ENCODE results near the gene DOCK2. TPM values are rescaled to one million over a fixed set of nuclear protein-coding genes. Genes with fewer than 3 reads are reported as not detected.

The DOCK2 gene
- polyA plus RNA-seq, 1 donor (not counting 4 experiments of a cell fraction or from before 2014, with no cell fraction given) = 0.21 TPM

DNA sequence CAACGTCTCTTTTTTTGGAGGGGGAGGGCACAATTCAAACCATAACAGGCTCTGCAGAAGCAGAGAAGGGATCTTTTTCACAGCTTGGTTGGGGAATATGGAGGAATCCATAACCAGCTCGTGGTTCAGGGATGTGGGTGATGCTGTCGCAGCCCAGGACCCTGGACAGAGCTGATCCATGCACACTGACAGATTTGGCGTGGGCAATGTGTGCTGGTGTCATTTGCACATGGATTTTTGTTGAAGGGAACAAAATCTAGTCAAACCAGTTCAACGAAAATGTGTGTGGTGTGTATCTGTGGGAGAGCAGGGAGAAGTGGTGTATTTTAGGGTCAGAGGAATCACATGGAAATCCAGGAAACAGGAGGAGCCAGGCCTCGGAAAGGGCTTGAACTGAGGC lies 4.2 kb downstream of the DOCK2 start:
- Histone ChIP-seq H3K36me3 (ENCODE audit: control insufficient read depth in 2 of 2, extremely low read depth in 1 of 2, insufficient read depth in 2 of 2, low read length in 2 of 2) (no peaks in the 10 kb centered on the region), H3K4me2 (ENCODE audit: control insufficient read depth, extremely low read depth, insufficient read depth, low read depth, low read length) (no peak overlapping the region), H3K4me1 (ENCODE audit: control insufficient read depth, extremely low read depth, insufficient read depth, low read length) (no peaks in the 10 kb centered on the region), H3K27me3 (ENCODE audit: control insufficient read depth, extremely low read depth, insufficient read depth, low read length) (peaks cover 14% of the 10 kb centered on the region), H3K79me2 (ENCODE audit: control insufficient read depth, insufficient read depth, low read length) (no peaks in the 10 kb centered on the region), H3K27ac (ENCODE audit: control insufficient read depth, insufficient read depth, low read length) (no peak overlapping the region), H3K9me3 (ENCODE audit: control insufficient read depth, low read depth, low read length) (no peaks in the 10 kb centered on the region), H3K4me3 (ENCODE audit: control insufficient read depth in 2 of 3, extremely low read depth in 1 of 3, insufficient read depth in 2 of 3, low read depth in 1 of 3, low read length in 3 of 3) (no peak overlapping the region), H4K20me1 (ENCODE audit: control insufficient read depth, extremely low read depth, insufficient read depth, low read length) (no peaks in the 10 kb centered on the region), H2AFZ (ENCODE audit: control insufficient read depth, low read length) (no peak overlapping the region), H3K9me1 (ENCODE audit: control insufficient read depth, extremely low read depth, insufficient read depth, low read length) (no peaks in the 10 kb centered on the region), H3K9ac (ENCODE audit: control insufficient read depth, extremely low read depth, insufficient read depth, low read length) (no peak overlapping the region)
- no peak for TF ChIP-seq EZH2 (IDR thresholded peaks at IDR 0.05; ENCODE audit: low read length)
- TF ChIP-seq, protein P1, sequence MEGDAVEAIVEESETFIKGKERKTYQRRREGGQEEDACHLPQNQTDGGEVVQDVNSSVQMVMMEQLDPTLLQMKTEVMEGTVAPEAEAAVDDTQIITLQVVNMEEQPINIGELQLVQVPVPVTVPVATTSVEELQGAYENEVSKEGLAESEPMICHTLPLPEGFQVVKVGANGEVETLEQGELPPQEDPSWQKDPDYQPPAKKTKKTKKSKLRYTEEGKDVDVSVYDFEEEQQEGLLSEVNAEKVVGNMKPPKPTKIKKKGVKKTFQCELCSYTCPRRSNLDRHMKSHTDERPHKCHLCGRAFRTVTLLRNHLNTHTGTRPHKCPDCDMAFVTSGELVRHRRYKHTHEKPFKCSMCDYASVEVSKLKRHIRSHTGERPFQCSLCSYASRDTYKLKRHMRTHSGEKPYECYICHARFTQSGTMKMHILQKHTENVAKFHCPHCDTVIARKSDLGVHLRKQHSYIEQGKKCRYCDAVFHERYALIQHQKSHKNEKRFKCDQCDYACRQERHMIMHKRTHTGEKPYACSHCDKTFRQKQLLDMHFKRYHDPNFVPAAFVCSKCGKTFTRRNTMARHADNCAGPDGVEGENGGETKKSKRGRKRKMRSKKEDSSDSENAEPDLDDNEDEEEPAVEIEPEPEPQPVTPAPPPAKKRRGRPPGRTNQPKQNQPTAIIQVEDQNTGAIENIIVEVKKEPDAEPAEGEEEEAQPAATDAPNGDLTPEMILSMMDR (optimal IDR thresholded peaks at IDR 0.05 in 1 of 3, IDR thresholded peaks at IDR 0.05 in 1 of 3, conservative IDR thresholded peaks at IDR 0.05 in 1 of 3; ENCODE audit: extremely low read depth in 1 of 3, insufficient read depth in 2 of 3, low read length in 3 of 3) = no peak
- FAIRE-seq = no peak
- dilution Hi-C loops (cut with MboI; ENCODE audit: extremely low pct_ligation_motif_present, low sequenced_read_pairs) = no loop called here
- DNase-seq (ENCODE audit: low read depth, low spot score) = no peak

DNA sequence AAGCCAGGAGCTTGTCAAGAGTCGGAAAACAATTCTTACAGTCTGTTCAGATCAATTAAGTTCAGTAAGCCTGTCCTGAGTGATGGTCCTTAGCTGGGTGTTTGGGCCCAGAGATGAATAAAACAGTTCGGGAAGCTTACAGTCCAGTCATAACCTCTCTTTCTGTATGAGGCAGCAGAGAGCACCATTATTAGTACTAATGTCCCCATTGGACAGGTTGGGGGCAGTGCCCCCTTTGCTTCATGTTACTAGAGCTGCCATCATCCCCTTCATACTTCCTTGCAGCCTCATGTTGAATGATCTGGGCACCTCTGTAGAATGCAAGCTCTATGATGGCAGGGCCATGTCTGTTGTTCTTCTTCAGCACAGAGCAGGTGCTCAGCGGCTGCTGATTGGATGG lies 9.8 kb downstream of the DOCK2 start:
- no peaks in the 10 kb centered on the region for H3K9me1 ChIP-seq (ENCODE audit: control insufficient read depth, extremely low read depth, insufficient read depth, low read length)
- DNase-seq (ENCODE audit: low read depth, low spot score) (no peak), FAIRE-seq (no peak)
- no peak overlapping the region for H2AFZ ChIP-seq (ENCODE audit: control insufficient read depth, low read length)
- H3K4me2 ChIP-seq (ENCODE audit: control insufficient read depth, extremely low read depth, insufficient read depth, low read depth, low read length) = no peak overlapping the region
- no peak for TF ChIP-seq EZH2 (IDR thresholded peaks at IDR 0.05; ENCODE audit: low read length)
- TF ChIP-seq, protein P1 (optimal IDR thresholded peaks at IDR 0.05 in 1 of 3, IDR thresholded peaks at IDR 0.05 in 1 of 3, conservative IDR thresholded peaks at IDR 0.05 in 1 of 3; ENCODE audit: extremely low read depth in 1 of 3, insufficient read depth in 2 of 3, low read length in 3 of 3) = no peak
- no peaks in the 10 kb centered on the region for H3K79me2 ChIP-seq (ENCODE audit: control insufficient read depth, insufficient read depth, low read length)
- no peaks in the 10 kb centered on the region for H3K27me3 ChIP-seq (ENCODE audit: control insufficient read depth, extremely low read depth, insufficient read depth, low read length)
- no peak overlapping the region for H3K4me3 ChIP-seq (ENCODE audit: control insufficient read depth in 2 of 3, extremely low read depth in 1 of 3, insufficient read depth in 2 of 3, low read depth in 1 of 3, low read length in 3 of 3)
- H3K36me3 ChIP-seq (ENCODE audit: control insufficient read depth in 2 of 2, extremely low read depth in 1 of 2, insufficient read depth in 2 of 2, low read length in 2 of 2) = no peaks in the 10 kb centered on the region
- dilution Hi-C loops (cut with MboI; ENCODE audit: extremely low pct_ligation_motif_present, low sequenced_read_pairs) = no loop called here
- no peaks in the 10 kb centered on the region for H3K9me3 ChIP-seq (ENCODE audit: control insufficient read depth, low read depth, low read length)
- H4K20me1 ChIP-seq (ENCODE audit: control insufficient read depth, extremely low read depth, insufficient read depth, low read length) = no peaks in the 10 kb centered on the region
- H3K4me1 ChIP-seq (ENCODE audit: control insufficient read depth, extremely low read depth, insufficient read depth, low read length) = peaks cover 14% of the 10 kb centered on the region
- no peak overlapping the region for H3K27ac ChIP-seq (ENCODE audit: control insufficient read depth, insufficient read depth, low read length)
- H3K9ac ChIP-seq (ENCODE audit: control insufficient read depth, extremely low read depth, insufficient read depth, low read length) = no peak overlapping the region

Data from keratinocyte (primary cell).